AG08396 (cell line): ENCODE results near the gene TP53TG5.

Experiments
- DNase-seq: peaks from one replicate; pipeline ENCODE4 v3.0.0; 2012; ENCODE audit warnings: low spot score, mixed read lengths

TP53TG5 gene

DNA sequence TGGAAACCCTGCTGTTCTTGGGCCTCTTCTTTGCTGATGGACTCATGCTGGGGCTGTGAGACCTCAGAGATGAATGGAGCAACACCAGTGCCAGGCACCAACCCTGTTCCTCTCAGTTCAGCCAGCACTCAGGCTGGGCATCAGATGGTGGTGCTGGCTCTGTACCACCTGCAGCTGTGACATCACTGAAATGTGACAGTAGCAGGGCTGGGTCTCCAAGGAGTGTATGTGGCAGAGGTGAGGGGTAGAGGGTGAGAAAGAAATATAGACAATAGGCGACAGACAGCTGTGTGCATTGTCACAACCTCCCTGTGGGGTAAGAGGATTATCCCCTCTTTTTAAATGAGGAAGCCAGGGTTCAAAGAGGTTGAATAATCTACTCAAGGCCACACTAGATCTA is at the start of gene TP53TG5:
Gene TP53TG5, minus strand, starts transcription at position 135 of the 400 bp plus-strand sequence. Its CDS starts 89 bp downstream, at position 46.
- DNase-seq: no peak

DNA sequence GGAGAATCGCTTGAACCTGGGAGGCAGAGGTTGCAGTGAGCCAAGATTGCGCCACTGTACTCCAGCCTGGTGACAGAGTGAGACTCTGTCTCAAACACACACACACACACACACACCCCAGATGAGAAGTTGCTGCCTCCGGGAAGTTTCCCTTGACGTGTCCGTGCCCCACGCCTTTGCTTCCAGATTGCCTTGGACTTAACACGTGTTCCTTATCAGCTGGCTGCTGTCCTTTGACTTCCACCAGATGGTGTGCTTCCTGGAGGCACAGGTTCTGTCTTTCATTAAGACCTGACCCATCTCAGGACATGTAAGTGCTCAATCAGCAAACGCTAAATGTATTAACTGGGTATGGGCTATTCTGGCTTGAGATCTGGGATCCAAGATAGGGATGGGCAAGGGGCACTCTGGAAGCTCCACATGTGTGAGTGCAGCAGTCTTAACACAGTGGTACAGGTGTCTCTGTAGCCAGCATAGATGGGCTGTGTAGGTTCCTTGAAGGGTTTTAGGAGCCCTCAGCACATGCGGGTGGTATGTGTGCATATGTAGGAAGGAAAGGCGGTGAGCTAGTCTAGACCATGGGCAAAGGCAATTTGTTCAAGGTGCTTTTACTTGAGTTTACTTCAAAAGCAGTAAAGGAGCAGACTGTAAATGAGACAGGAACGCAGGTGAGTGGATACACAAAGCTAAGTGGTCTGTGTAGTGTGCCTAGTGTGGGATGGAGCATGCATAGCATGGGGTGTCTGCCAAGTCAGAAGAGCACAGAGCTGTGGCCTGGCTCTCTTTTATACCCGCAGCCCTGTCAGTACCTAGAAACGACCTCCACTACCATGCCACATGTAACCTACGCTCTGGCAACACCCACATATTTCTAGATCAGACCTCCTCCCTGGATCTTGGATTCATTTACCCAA is 49.4 kb upstream of the TP53TG5 start:
- DNase-seq: no peak

DNA sequence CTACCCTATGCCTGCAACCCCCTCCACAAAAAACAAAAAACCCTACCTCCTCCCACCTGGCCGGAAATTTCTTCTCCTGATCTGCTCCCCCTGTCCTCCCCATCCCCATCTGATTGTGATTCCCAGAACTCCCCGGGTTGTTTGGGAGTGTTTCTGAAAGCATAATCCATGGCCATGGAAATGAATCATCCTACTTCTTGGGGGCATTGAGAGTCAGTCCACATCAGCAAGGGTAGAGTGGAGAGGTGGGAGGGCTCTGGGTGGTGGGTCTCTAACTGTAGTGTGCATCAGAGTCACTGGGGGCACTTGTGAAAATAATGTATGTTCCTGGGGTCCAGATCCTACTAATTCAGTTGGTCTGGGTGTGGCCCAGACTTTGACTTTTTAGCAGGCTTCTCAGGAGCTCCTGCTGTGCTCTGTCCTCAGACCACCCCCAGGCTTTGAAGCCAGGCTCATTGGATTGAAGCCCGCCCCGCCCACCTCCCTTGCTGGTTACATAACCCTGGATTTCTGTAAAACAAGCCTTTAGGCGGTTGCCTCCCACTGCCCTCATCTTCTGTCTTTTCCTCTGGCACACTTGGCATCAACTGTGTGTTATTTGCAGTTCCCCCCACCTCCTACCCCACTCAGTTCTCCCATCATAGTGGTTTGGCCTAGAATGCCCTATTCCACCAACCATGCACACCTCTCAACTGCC is 48.3 kb upstream of the TP53TG5 start:
- no peak for DNase-seq

DNA sequence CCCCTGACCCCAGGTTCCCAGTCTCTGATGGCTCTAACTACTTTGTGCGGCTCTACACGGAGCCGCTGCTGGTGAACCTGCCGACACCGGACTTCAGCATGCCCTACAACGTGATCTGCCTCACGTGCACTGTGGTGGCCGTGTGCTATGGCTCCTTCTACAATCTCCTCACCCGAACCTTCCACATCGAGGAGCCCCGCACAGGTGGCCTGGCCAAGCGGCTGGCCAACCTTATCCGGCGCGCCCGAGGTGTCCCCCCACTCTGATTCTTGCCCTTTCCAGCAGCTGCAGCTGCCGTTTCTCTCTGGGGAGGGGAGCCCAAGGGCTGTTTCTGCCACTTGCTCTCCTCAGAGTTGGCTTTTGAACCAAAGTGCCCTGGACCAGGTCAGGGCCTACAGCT is 47.4 kb upstream of the TP53TG5 start:
- no peak for DNase-seq

DNA sequence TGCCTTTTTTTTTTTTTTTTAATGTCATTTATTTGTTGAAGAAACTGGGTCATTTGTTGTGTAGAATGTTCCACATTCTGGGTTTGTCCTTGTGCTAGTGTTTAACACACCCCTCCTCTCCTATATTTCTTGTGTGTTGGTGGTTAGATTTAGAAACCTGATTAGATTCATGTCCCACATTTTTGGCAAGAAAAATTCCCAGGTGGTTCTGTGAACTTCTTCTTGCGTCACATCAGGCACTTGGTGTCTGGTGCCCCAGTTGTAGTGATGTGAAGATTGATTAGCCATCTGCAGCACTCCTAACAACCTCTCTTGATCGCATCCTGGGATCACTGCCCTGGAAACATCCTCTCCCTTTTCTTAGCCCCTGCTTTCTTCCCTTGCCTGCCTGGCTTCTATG is 45.6 kb upstream of the TP53TG5 start:
- DNase-seq: no peak

DNA sequence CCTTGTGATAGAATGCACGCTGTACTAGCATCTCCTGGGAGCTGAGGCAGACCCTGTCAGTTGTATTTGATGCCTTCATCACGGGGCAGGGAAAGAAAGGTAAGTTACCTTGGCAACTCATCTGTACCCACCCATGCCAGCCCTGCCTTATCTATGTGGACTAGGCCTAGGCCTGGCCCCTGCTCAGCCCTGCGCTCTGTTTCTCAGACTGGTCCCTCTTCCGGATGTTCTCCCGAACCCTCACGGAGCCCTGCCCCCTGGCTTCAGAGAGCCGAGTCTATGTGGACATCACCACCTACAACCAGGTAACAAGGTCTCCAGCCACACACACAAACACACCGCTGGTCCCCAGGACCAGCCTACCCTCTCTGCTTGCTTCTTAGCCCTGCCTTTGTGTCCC is 42.0 kb upstream of the TP53TG5 start:
- DNase-seq: no peak

DNA sequence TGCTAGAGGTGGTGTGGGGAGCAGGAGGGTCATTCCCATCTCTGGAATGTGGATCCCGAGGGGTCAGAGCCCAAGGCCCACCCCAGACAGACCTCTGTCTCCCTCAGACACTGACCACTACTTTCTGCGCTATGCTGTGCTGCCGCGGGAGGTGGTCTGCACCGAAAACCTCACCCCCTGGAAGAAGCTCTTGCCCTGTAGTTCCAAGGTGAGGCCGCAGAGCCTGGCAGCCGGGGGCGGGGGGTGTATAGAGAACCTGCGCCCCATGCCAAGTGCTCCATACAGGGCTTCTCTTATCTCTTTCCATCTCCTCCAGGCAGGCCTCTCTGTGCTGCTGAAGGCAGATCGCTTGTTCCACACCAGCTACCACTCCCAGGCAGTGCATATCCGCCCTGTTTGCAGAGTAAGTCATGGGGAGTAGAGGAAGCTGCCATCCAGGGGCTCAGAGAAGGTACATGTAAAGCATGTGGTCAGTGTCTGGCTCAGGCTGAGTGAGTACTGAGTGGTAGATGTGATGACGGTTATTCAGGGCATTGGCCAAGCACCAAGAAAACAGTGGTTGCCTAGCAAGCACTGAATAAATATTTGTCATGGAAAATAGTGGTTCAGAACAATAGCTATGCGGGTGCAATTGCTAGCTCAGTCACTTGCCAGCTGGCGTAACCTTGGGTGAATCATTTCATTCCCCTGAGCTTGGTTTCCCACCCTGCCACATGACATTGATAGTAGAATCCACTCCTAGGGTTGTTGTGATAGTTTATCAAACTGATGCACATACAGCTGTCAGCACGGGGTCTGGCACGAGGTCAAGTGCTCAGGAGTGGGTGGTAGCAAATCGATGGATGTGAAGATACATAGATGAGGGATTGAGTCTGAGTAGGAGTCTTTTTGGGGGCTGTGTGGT is 41.3 kb upstream of the TP53TG5 start:
- DNase-seq: peak; percentile 87

DNA sequence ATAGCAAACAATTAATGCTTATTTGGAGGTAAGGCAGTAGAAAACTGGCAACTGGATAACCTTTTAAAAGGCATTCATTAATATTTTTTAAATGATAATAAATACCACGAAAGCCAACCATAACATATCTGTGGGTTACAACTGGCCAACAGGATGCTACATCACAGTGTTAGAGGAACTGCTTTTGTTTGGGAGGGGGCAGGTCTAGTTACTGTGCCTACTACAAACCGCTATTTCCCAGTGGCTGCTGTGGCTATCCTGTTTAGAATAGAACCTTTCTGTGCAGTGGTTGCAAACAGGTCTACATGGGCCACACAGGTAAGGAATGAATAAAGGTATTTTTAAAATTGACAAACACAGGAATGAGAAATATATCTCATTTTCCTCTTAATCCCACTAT is 38.8 kb upstream of the TP53TG5 start:
- DNase-seq: no peak

DNA sequence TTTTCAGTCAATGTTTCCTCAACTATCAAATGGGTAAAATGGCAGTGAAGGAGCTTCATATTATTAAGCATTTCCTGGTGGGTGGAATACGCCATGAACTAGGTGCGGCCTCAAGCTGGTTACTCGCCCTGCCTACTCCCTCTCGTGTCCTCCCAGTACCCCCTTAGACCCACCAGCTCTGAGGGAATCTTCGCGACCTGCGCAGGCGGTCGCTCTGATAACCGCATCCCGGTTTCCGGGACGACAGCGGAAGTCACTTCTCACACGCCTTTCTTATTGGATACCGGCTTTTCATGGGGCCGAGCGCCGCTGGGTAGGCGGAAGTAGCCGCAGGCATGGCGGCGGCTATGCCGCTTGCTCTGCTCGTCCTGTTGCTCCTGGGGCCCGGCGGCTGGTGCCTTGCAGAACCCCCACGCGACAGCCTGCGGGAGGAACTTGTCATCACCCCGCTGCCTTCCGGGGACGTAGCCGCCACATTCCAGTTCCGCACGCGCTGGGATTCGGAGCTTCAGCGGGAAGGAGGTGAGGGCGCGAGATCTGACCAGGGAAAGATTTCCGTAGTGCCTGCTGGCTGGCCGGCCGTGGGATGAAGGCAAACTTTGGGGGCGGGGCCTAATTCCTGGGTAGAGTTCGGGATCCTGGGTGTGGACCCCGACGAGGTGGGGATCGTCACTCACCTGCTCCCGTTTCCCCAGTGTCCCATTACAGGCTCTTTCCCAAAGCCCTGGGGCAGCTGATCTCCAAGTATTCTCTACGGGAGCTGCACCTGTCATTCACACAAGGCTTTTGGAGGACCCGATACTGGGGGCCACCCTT is 37.9 kb upstream of the TP53TG5 start, which contains the start of gene PIGT:
Gene PIGT, plus strand, starts transcription at position 320 of the 816 bp plus-strand sequence. Its CDS starts 16 bp downstream, at position 336.
- peak; percentile 87 for DNase-seq

DNA sequence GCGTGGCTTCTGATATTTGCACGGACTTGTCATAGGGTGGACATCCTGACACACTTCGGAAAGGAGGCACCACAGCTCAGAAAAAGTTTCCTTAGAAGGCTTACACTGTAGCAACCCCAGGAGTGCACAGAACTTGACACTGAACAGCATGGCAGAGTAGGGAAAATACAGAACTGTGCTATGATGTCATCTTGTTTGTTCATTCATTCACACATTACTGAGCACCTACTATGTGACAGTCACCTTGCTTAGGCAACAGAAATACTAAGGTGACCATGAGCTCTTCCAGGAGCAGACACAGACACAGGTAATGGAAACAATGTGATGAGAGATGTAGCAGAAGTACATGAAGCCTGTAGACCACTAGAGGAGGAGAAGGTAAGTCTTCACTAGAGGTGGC is 35.4 kb upstream of the TP53TG5 start:
- DNase-seq: no peak

DNA sequence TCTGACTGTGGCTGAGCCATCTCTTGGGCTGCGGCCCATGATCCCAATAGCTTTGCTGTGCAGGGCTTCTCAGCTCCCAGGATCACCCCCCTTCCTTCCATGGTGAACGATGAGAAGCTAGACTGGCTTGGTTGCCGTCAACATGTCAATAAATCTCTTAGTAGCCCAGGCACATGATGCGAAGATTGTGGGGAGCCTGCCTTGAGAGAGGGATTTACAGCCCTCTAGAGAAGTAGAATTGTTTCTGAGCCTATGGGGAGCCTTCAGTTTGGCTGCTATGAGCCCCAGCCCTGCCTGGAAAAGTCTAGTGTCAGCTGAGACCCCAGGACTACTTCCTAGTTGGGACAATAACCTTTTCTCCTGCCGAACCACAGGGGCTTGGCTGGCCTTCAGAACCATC is 34.5 kb upstream of the TP53TG5 start:
- no peak for DNase-seq

DNA sequence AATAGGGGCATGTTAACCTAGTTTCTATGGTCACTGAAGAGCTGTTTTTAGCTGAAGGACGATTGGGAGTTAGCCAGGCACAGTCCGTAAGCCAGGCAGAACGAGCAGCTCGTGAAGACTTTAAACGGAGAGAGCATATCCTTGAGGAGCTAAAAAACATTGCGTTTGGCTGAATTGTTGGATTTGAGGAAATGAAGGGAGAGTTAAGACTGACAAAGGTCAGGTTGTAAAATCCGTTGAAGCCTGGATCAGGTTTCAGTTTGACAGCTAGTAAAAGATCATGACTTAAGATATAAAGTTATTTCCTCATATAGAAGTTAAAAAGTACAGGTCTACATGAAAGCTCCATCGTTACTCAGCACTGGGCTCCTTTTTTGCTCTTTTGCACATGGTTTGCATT is 32.8 kb upstream of the TP53TG5 start:
- DNase-seq: no peak

DNA sequence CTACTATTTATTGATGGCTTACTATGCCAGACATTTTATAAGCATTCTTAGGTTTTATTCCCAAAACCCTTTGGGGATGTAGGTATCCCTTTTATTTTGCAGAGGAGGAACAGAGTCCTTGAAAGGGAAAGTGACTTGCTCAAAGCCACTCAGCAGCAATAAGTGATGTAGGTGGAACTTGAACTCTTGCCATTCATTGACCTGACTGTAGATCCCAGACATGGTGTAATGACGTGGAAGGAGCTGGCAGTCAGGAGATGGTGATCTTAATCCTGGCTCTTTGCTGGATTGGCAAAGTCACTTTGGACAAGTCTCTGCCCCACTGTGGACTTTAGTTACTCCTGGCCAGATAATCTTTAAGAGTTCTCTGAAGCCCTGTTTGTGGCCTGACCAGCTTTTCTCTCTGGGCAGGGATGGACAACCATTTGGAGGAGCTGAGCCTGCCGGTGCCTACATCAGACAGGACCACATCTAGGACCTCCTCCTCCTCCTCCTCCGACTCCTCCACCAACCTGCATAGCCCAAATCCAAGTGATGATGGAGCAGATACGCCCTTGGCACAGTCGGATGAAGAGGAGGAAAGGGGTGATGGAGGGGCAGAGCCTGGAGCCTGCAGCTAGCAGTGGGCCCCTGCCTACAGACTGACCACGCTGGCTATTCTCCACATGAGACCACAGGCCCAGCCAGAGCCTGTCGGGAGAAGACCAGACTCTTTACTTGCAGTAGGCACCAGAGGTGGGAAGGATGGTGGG is 31.6 kb upstream of the TP53TG5 start:
- no peak for DNase-seq

DNA sequence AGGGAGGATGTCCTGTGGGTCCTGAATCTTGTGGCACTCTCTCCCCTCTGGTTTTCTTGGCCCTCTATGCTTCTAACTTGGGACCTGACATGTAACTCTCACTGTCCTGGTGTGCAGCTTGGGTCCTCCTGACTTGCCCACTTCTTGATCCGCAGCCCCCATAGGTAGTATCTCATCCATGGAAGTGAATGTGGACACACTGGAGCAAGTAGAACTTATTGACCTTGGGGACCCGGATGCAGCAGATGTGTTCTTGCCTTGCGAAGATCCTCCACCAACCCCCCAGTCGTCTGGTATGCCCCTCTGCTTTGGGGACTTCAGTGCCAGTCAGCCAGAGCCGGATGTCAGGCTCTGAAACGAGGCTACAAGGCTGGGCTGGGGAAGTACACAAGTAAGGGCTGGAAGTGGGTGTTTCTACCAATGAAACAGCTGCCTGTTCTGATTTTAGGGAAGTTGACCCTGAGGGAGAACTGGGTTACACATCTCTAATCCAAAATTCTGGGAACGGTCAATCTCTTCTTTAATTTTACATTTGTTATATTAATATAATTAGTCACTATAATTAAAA is 30.6 kb upstream of the TP53TG5 start:
- no peak for DNase-seq

DNA sequence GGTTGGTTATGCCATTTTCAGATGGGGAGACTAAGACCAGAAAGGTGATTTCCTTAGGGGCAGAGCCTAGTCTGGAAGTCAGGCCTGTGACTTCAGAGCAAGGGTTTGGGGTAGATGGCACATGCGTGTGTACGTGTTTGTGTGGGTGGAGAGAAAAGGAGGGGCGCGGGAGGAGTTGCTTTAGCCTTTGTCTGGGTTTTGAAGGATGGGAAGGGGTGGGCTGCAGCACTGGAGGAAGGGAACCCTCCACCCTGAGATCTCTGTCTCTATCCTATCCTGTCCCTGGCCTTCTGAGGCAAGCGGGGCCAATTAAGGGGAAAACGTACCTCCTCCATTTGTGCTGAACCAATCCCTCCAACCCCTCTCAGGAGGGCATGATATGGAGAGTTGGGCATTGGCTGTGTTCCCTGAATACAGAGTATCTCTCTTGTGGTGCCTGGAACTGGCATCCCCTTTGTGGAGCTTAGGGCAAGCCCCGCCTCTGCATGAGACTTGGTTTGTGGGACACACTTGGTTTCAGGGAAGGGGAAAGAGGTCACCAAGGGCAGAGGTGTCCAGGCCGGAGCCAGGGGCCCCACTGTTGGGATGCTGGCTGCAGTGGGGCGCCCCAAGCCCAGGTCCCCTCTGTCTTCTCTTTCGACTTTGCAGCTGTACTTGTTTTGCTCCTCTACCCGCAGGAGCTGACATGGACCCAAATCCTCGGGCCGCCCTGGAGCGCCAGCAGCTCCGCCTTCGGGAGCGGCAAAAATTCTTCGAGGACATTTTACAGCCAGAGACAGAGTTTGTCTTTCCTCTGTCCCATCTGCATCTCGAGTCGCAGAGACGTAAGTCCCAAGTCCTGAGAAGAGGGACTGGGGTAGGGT is 29.9 kb upstream of the TP53TG5 start, which contains the start of gene DBNDD2:
Gene DBNDD2, plus strand, starts transcription at position 507 of the 863 bp plus-strand sequence. Its CDS starts 179 bp downstream, at position 686.
- DNase-seq: no peak

DNA sequence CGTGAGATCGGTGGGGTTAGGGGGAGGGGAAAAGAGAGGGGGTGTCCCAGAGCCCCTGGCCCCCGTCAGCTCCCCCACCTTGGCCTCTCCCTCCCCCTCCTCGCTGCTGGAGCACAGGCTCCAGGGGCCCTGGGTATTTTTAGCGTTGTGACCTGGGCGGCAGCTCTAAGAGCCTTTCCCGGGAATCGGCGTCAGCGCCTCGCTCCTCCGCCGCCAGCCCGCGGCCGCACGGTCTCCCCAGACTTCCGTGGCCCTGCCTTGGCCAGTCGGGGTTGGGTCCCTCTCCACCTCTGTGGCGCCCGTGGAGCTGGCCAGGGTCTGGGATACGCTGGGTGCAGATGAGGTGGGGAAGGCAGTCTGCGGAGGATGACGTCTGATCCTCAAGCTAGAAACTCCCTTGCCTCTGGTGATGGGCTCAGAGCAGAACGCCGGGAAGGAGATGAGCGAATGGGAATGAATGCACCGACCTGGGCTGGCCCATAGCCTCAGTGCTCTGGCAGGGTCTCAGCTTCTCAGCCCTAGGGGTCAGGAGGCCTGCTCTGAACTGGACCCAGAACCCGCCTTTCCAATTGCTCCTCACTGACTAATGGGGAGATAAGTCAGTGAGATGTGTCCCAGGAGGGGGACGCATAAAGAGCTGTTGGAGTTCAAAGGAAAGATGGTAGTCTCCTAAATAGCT is 29.1 kb upstream of the TP53TG5 start:
- DNase-seq: peak; percentile 52

DNA sequence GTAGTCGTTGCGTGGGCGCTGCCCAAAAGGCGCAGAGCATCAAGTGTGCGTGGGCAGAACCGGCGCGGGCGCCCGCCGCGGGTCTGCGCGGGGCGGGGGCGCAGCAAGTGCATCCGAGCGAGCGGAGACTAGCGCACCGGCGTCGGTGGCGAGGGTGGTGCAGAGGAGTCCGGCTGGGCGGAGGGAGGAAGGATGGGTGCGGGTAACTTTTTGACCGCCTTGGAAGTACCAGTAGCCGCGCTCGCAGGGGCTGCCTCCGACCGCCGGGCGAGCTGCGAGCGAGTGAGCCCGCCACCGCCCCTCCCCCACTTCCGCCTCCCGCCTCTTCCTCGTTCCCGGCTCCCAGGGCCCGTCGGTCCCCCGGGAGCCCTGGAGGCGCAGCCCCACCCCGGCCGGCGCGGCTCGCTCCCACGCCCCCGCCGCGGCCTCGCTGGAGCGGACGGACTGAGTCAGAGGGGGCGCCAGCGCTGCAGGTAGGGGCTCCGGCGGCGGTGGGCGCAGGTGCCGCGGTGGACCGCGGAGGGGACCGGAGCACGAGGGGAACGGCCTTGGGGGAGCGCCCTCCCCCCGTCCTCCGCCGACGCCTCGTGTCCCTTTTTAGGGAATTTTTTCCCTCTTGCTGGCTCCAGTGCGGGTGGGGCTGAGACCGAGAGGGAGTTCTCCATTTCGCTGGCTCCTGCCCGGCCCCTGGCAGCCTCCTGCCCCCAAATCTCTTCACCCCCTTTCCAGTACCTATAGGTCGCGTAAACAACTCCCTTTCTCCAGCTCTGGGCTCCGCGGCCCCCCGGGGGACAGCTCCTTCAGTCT is 28.3 kb upstream of the TP53TG5 start:
- peak; percentile 70 for DNase-seq
